GM23248 (cell line): ENCODE data around the gene FRMD6.

ENCODE experiments used
- EZH2 ChIP-seq: fragments of 200-600 bp; sonication (generic); IDR thresholded peaks from 2 replicates; pipeline ENCODE4 v1.6.1; 2018; ENCODE audit warnings: antibody characterized with exemption, mild to moderate bottlenecking; ENCODE audit not compliant: insufficient read depth, poor library complexity, severe bottlenecking
- EZH2phosphoT487 ChIP-seq: fragments of 200-600 bp; sonication (generic); IDR thresholded peaks from 2 replicates; pipeline ENCODE4 v1.6.1; 2018; ENCODE audit warnings: antibody characterized with exemption, moderate library complexity, mild to moderate bottlenecking, low read depth; ENCODE audit not compliant: insufficient read depth

DNA sequence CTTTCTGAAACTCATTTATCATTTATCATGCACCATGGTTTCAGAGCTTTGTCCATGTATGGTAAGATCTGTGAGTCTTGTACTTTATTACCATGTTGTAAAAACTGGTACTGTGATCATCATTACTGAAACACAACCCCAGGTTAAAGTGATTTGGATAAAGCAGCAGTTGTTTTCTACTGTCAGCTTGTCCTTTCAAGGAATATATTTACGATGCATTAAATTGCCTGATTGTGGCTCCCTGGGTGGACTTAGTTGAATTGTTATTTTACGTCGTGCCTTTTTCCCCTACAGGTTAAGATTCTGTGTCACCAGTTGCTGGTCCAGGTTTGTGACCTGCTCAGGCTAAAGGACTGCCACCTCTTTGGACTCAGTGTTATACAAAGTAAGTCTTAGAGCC, 46.1 kb downstream of the FRMD6 start:
- TF ChIP-seq EZH2 (no peak), EZH2phosphoT487 (no peak)
